Pancreas (tissue), 10 donors: ENCODE measurements around the gene EEF1E1. TPM values are rescaled to one million over a fixed set of nuclear protein-coding genes. Genes with fewer than 3 reads are reported as not detected.

Experiments
- ATAC-seq, 4 donors: fragments of 200-7000 bp; cut with Tn5 transposase; one replicate each; pipeline versions ENCODE4 v1.8.0 to v1.9.1; 2020; ENCODE audit warnings: mild to moderate bottlenecking in 4 of 4, moderate library complexity in 4 of 4
- DNase-seq, 6 donors: peaks; one replicate each; pipeline ENCODE4 v3.0.0-alpha.2; 2020
- FAIRE-seq: peaks from 2 replicates; lab custom pipeline; 2012; peaks lifted over from hg19 to GRCh38; lab: Jason Lieb, UNC
- H3K27ac ChIP-seq, 4 donors: fragments of 200-600 bp; sonication (generic); 1 replicate in 3 of 4; 2 replicates in 1 of 4; pipeline versions ENCODE4 v1.5.0 to v1.8.0; 2020
- H3K27me3 ChIP-seq, 4 donors: fragments of 200-600 bp; one replicate each; pipeline ENCODE4 v1.8.0; 2021
- H3K36me3 ChIP-seq, 3 donors: fragments of 200-600 bp; sonication (generic) in 1 of 3; one replicate each; pipeline versions ENCODE4 v1.5.0 to v1.8.0; 2020 to 2021
- H3K4me1 ChIP-seq, 3 donors: fragments of 200-600 bp; one replicate each; pipeline ENCODE4 v1.8.0; 2021
- H3K4me3 ChIP-seq, 4 donors: fragments of 200-600 bp; sonication (generic) in 2 of 4; one replicate each; pipeline versions ENCODE4 v1.5.0 to v1.8.0; 2020 to 2021
- H3K9me3 ChIP-seq, 4 donors: fragments of 200-600 bp; one replicate each; pipeline ENCODE4 v1.8.0; 2021
- CTCF ChIP-seq, 4 donors: fragments of 200-600 bp; sonication (generic) in 3 of 4; IDR thresholded peaks; one replicate each; pipeline versions ENCODE4 v1.5.0 to v1.8.0; 2021; ENCODE audit warnings: antibody characterized with exemption in 4 of 4
- WGBS, 2 donors: extraction: QIAGEN DNeasy Blood & Tissue Kit; methylation state at CpG; one replicate each; pipeline ENCODE4 v1.1.7; 2013; 5-methylcytosine and 5-hydroxymethylcytosine counted together
- intact Hi-C, 3 donors: fragments of 100-400 bp; cut with DNase I; formaldehyde crosslinking; loops; one replicate each; pipeline versions ENCODE4 v1.11.1 to v1.14.2; 2022
- polyA plus RNA-seq, 2 donors: library from polyadenylated mRNA; stranded (reverse); fragments of 200-250 nt; gene quantifications; one replicate each; pipeline ENCODE4 v1.2.3, GENCODE V29; 2013
- total RNA-seq, 6 donors: library from RNA; stranded (reverse); fragmentation: NEBNext Ultra II Directional in 4 of 6; extraction: Animal tissue kit (Norgen Biotek cat#: 25700) in 4 of 6; gene quantifications; one replicate each; pipeline versions ENCODE4 v1.2.1 to v1.2.4, GENCODE V29; 2021 to 2023
- donor health status: healthy with polysubstance abuse.
- donor health status: DM: no; HTN: no; CAD: no; lungs with moderate emphysema.
- donor health status: DM: no; HTN: no; CAD: no.
- donor health status: control.
- donor health status: control.
- donor health status: Bipolar disorder and iron deficiency.
- donor health status: DM: yes; HTN: yes; CAD: no.
- donor health status: DM: no; HTN: no; CAD: no.
- donor health status: DM: no; HTN: no; CAD: no.
- donor health status: DM: yes; HTN: yes; CAD: no.

EEF1E1 gene
- total and polyA plus RNA-seq, 8 donors = 5.6 to 20.6 (median 13.0) TPM

- Histone ChIP-seq H3K27me3 (no peaks in the 10 kb centered on the region), H3K27ac (no peak overlapping the region), H3K36me3 (no peaks in the 10 kb centered on the region), H3K4me3 (no peak overlapping the region), H3K9me3 (no peaks in the 10 kb centered on the region), H3K4me1 (no peaks in the 10 kb centered on the region)
- ATAC-seq = no peak
- WGBS, 2 donors = 66 to 70% methylated on average over 13 of the region's 13 CpGs
- TF ChIP-seq CTCF (IDR thresholded peaks at IDR 0.05) = no peak
- DNase-seq = no peak
- no peak for FAIRE-seq
- intact Hi-C loops = no loop called here
Observed at GRCh38 chr6:8108759-8109539, 6.6 kb upstream of the EEF1E1 start.

- FAIRE-seq (no peak), ATAC-seq (no peak), DNase-seq (no peak)
- H3K4me3 ChIP-seq = no peak overlapping the region
- H3K36me3 ChIP-seq = no peaks in the 10 kb centered on the region
- no peaks in the 10 kb centered on the region for H3K27me3 ChIP-seq
- H3K27ac ChIP-seq = no peak overlapping the region
- intact Hi-C loops = no loop called here
- no peaks in the 10 kb centered on the region for H3K4me1 ChIP-seq
- H3K9me3 ChIP-seq = no peaks in the 10 kb centered on the region
- 70 to 79% methylated on average over 4 of the region's 4 CpGs for WGBS, 2 donors
- TF ChIP-seq CTCF (IDR thresholded peaks at IDR 0.05) = no peak
Observed at GRCh38 chr6:8108031-8108660, 5.8 kb upstream of the EEF1E1 start.

- Histone ChIP-seq H3K4me3 (no peak overlapping the region), H3K9me3 (no peaks in the 10 kb centered on the region), H3K27me3 (no peaks in the 10 kb centered on the region), H3K36me3 (no peaks in the 10 kb centered on the region), H3K4me1 (peaks cover 0 to 1% (median under 1%) of the 10 kb centered on the region in 3 donors), H3K27ac (no peak overlapping the region)
- ATAC-seq (no peak), FAIRE-seq (no peak), DNase-seq (no peak)
- TF ChIP-seq CTCF (IDR thresholded peaks at IDR 0.05) = no peak
- intact Hi-C loops = no loop called here
Observed at GRCh38 chr6:8105791-8106190, 3.4 kb upstream of the EEF1E1 start.

- DNase-seq (no peak), ATAC-seq (no peak), FAIRE-seq (no peak)
- intact Hi-C loops = no loop called here
- no peaks in the 10 kb centered on the region for H3K36me3 ChIP-seq
- TF ChIP-seq CTCF (IDR thresholded peaks at IDR 0.05) = no peak
- peaks cover 0 to 12% (median 8%) of the 10 kb centered on the region in 3 donors for H3K4me1 ChIP-seq
- no peaks in the 10 kb centered on the region for H3K9me3 ChIP-seq
- no peak overlapping the region for H3K4me3 ChIP-seq
- no peaks in the 10 kb centered on the region for H3K27me3 ChIP-seq
- no peak overlapping the region for H3K27ac ChIP-seq
Observed at GRCh38 chr6:8103726-8104125, 1.4 kb upstream of the EEF1E1 start.
